Astrocyte of the spinal cord (primary cell): ENCODE results near the gene TCF3.

ENCODE experiments used
- DNase-seq: peaks from one replicate; pipeline ENCODE4 v3.0.0; 2011; ENCODE audit warnings: low read depth, low spot score
- H3K4me3 ChIP-seq: 2 replicates; pipeline ENCODE4 v1.5.1; 2011; ENCODE audit warnings: low read depth, mild to moderate bottlenecking, low read length, moderate library complexity
- in situ Hi-C: cut with HindIII; loops from 2 replicates; pipeline ENCODE4 v1.10.0; 2017; ENCODE audit warnings: low sequenced_read_pairs
- TF ChIP-seq, protein P1 (sequence below): IDR thresholded peaks from 2 replicates; pipeline ENCODE4 v1.5.1; 2012; ENCODE audit warnings: low read depth, mild to moderate bottlenecking, low read length, inconsistent platforms

TCF3 gene

DNA sequence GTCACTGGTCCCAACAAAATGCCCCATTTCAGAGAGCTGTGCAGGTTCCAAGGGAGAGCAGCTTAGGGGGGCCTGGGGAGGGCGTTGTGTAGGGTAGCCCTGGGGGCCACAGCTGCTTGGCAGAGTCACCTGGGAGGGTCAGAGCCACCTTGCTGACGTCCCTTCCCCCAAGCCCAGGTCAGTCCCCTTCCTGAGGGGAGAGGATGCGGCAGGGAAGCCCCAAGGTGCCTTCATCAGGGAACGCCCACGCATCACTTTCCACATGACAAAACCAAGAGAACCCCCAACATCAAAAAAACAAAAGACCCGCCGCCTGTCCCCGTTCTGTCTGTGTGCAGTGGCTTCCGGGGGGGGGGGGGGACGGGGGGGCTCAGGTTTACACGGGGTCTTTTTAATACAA is 41.8 kb downstream of the TCF3 start:
- DNase-seq, result no peak
- no peak overlapping the region for H3K4me3 ChIP-seq
- in situ Hi-C loops, result no loop called here
- TF ChIP-seq, protein P1, sequence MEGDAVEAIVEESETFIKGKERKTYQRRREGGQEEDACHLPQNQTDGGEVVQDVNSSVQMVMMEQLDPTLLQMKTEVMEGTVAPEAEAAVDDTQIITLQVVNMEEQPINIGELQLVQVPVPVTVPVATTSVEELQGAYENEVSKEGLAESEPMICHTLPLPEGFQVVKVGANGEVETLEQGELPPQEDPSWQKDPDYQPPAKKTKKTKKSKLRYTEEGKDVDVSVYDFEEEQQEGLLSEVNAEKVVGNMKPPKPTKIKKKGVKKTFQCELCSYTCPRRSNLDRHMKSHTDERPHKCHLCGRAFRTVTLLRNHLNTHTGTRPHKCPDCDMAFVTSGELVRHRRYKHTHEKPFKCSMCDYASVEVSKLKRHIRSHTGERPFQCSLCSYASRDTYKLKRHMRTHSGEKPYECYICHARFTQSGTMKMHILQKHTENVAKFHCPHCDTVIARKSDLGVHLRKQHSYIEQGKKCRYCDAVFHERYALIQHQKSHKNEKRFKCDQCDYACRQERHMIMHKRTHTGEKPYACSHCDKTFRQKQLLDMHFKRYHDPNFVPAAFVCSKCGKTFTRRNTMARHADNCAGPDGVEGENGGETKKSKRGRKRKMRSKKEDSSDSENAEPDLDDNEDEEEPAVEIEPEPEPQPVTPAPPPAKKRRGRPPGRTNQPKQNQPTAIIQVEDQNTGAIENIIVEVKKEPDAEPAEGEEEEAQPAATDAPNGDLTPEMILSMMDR, result no peak

DNA sequence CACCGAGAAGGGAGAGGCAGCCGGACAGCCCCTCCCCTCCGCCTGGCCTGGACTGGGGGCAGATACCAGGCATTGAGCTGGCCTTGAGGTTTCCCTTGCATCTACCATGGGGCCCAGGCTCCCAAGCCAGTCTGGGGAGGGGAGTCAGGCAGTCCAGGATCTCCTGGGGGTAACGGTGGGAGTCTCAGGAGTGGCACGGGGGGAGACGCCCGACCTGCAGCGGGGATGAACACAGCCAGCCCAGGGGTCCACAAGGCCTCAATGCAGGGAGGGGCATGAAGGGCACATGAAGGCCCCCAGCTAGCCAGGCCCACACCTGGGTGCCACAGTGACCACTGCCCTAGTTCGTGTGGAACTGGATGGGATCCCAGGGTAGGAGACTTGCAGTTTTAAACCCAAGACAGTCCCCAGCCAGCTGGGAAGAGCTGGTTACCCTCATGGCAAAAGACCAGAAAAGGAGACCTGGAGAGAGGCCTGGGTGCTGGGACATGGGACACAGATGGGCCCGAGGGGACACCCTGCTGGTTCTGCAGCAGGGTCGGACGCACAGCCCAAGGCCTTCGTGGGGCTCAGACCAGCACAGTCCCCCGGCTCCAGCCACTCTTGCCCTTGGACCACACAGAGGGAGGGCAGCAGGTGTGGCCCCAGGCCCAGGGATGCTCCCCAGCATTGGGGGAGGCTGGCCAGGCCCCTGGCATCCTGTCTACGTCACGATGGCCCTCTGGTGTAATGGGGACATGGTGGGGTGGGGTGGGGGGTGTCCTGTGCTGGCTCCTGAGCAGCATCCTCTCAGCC is 42.5 kb downstream of the TCF3 start:
- in situ Hi-C loops, result no loop called here
- TF ChIP-seq, protein P1, result no peak
- H3K4me3 ChIP-seq, result no peak overlapping the region
- no peak for DNase-seq

DNA sequence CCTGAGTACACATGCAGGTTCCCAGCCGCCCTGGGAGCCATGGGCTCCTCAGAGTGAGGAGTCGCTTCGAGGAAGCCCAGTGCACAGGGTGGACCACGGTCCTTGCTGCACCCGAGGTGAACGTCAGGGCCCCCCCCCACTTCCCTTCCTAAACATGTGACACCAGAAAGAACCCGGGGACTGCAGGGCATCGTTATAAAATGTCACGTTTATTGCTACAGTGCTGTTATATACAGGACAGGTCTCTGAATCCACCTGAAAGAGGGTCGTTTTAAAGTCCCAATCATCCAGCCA is 43.4 kb downstream of the TCF3 start:
- no peak for DNase-seq
- in situ Hi-C loops, result no loop called here
- TF ChIP-seq, protein P1, result no peak
- no peak overlapping the region for H3K4me3 ChIP-seq

GRCh38 chr19:1608359-1609102 is 43.9 kb downstream of the TCF3 start:
- in situ Hi-C loops, result no loop called here
- no peak overlapping the region for H3K4me3 ChIP-seq

DNA sequence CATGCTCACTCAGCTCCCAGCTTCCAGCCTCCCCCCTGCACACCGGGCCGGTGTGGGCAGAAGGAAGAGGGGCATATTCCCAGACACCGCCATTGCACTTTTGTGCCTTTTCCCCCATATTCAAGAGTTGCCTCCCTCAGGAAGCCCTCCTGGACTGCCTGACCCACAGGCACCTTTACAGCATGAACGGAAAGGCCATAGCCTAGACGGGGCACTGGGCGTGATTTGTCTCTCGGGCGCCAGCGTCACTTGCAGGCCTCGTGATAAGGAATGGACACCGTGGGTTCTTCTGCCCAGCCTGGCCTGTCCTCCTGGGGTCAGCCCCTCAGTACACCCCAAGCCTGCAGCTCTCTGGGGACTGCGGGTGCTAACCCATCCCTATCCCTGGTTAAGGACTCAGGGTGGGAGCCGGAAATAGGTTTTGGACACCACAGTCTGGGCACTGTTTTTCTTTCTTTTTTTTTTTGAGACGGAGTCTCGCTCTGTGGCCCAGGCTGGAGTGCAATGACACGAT is 46.2 kb downstream of the TCF3 start:
- no peak for DNase-seq
- peak overlapping the region; percentile 48 for H3K4me3 ChIP-seq
- in situ Hi-C loops, result no loop called here
- TF ChIP-seq, protein P1, result no peak

More at GRCh38 chr19:1608359-1609102, 43.9 kb downstream of the TCF3 start:
- TF ChIP-seq, protein P1, result no peak
- DNase-seq, result peak; percentile 7

DNA sequence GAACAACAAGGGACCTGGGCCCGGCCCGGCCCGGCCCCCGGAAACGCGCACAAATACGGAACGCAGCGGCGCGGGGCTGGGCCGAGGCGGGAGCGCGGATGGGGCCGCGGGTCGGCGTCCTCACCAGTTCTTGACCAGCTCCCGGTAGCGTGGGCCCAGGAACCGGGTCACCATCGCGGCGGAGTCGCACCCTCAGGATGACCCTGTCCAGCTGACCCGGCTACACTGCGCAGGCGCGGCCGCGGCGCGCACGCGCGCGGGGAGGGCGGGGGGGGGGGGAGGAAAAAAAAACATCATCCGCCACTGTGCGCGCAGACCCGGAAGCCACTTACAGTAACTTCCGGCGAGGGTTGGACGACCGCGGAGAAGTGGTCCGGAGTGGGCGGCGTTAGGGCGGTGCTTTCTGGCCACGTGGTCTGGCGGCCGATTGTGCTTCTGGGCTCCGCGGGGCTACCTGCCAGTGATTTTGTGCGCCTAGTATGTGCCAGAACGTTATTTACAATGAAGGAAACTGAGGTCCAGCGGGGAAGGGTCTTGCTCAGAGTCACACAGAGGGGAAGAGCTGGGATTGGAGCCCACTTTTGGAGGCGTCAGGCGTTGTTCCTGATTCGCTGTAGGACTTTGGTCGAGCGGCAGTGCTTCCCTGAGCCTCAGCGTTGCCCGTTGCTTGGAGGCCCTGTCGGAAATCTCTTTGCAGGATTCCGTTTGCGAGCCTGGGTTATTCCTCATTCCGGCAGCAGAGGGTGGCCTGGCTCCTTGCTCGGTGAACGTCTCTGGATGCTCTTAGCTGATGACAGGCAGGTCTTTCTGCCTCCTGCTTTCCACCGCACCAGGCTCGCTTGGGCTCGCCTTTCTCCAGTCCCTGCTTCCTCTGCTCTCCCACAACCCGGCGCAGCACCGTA is 46.9 kb downstream of the TCF3 start, which contains the start of gene UQCR11:
Gene UQCR11 (minus strand): TSS at position 227 of the 902 bp plus-strand sequence. CDS start 53 bp downstream, at position 174.
- in situ Hi-C loops, result no loop called here
- peak; percentile 96 for DNase-seq

More for the DNA sequence above, 46.9 kb downstream of the TCF3 start, which contains the start of gene UQCR11:
- TF ChIP-seq, protein P1, result peak; percentile 60
- peak within 1 kb of the TSS; percentile 97 for H3K4me3 ChIP-seq
